Renal cortex interstitium (tissue), 11 donors: ENCODE results near the gene CYP2A7. TPM values are rescaled to one million over a fixed set of nuclear protein-coding genes. Genes with fewer than 3 reads are reported as not detected.
"Not testable (repeated sequence)": the region's sequence is repeated elsewhere in the genome, so short reads cannot be mapped to it uniquely, and the experiment has no call there.

Source experiments
- DNase-seq, 11 donors: peaks; one replicate each; pipeline ENCODE4 v3.0.0-alpha.2; 2013; ENCODE audit warnings: low read depth in 9 of 11, low spot score in 4 of 11; ENCODE audit errors: extremely low read depth in 1 of 11
- polyA plus RNA-seq, 3 donors: library from polyadenylated mRNA; unstranded; fragments of 120-200 nt; gene quantifications; one replicate each; pipeline ENCODE4 v1.2.1, GENCODE V29; 2013; ENCODE audit not compliant: insufficient read length in 3 of 3

Gene CYP2A7
- polyA plus RNA-seq, 3 donors: 0.10 to 0.20 TPM; not detected in 1

DNA sequence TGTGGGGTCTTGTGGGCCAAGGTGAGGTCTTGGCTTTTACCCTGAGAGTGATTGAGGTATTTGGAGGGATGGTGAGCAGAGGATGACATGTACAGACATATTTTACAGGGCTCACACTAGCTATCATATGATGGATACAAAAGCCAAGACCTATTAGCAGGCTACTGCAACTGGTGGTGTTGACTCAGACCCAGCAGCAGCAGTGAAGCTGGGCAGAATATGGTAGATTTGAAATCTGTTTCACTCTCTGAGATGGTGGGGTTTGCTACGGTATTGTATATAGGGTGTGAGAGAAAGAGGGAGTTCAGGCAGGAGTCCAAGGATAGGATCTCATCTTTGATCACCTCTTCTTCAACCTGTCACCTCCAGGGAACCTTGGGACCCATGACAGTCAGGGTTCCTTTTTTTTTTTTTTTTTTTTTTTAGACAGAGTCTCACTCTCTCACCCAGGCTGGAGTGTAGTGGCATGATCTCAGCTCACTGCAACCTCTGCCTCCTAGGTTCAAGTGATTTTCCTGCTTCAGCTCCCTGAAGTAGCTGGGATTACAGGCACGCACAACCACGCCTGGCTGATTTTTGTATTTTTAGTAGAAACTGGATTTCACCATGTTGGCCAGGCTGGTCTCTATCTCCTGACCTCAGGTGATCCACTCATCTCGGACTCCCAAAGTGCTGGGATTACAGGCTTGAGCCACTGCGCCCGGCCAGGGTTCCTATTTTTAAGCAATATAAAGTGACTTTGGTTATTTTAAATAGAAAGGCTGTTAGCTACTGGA is 20.1 kb upstream of the CYP2A7 start:
- DNase-seq: not testable (repeated sequence)

DNA sequence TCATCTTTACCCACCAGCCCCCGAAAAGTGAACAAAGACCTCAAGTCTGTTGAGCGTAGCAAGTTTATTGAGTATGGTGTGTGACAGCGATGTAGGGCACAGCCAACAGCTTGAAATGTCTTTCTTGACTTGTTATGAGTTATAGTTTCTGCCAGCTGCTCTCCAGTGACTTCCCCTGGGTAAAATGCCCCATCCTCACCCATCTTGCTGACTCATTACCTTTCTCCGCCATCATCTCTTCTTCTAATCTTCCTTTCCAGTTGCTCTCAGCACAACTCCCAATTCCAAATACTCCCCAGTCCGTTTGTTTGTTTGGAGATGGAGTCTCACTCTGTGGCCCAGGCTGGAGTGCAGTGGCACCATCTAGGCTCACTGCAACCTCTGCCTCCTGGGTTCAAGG is 18.5 kb upstream of the CYP2A7 start:
- not testable (repeated sequence) for DNase-seq

DNA sequence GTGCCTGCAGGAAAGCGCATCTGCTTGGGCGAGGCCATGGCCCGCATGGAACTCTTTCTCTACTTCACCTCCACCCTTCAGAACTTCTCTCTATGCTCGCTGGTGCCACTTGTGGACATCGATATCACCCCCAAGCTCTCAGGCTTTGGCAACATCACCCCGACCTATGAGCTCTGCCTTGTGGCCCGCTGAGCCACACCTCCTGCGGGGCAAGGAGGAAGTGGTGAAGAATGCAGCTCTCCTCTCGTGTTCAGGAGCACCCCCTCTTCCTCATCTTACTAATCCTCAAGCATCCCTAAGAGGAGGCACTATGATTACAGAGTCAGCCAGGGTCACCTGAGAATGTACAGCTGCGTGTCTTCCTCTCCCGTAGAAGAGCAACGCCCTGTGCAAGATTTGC is 17.9 kb upstream of the CYP2A7 start:
- not testable (repeated sequence) for DNase-seq

DNA sequence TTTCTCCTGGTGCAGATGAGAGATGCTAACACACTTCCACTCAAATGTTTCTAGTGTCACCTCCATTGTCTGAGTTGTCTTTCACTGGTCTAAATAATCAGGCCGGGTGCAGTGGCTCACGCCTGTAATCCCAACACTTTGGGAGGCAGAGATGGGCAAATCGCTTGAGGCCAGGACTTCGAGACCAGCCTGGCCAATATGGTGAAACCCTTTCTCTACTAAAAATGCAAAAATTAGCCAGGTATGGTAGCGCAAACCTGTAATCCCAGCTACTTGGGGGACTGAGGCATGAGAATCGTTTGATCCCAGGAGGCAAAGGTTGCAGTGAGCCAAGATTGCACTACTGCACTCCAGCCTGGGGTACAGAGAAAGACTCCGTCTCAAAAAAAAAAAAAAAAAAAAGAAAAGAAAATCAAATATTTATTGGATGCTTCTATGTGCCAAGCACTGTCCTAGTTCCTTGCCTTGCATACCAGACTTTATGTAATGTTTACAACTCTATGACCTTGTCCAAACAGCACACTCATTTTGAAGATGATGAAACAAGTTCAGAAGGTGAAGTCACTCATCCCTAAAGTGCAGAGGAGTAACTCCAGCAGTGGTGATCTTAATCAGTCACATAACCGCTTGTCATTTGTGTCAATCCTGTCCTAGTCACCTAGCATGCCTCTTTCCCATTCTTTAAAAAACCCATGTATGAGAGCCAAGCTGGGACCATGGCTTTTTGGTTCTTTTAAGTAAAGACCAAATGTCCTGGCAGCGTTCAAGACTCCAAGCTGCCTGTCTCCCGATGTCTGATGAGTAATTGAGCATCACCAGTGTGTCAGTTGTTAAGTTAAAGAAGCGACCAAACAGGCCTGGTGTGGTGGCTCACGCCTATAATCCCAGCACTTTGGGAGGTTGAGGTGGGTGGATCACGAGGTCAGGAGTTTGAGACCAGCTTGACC is 15.1 kb upstream of the CYP2A7 start:
- DNase-seq: not testable (repeated sequence)

DNA sequence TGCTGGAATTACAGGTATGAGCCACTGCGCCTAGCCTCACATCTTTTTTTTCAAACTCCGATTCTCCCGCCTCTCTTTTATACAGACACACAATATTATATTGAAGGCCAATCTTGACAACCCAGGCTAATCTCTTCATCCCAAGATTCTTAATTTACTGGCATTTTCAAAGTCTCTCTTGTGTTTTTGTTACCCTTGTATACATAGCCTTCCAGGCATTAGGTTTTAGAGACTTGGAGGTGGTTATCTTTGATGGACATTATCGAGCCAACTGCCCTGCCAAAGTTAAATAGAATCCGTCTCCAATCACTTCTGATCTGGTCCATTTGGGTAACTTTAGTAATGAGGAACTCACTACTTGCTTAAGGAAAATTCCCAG is 14.4 kb upstream of the CYP2A7 start:
- DNase-seq: no peak

DNA sequence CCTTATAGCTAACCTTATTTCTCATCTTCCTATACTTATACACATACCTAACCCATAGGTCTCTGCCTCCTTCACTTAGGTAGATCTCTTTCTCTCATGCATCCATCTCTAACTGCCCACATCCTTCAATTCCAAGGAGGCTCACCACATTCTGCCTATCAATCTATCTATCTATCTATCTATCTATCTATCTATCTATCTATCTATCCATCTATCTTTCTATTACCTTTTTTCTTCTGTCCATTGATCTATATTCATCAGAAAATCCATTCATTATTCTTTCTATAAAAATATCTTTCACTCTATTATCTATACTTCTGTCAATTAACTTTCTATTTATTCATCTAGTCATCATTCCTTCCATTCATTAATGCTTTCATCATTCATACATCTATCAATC is 11.1 kb upstream of the CYP2A7 start:
- no peak for DNase-seq

DNA sequence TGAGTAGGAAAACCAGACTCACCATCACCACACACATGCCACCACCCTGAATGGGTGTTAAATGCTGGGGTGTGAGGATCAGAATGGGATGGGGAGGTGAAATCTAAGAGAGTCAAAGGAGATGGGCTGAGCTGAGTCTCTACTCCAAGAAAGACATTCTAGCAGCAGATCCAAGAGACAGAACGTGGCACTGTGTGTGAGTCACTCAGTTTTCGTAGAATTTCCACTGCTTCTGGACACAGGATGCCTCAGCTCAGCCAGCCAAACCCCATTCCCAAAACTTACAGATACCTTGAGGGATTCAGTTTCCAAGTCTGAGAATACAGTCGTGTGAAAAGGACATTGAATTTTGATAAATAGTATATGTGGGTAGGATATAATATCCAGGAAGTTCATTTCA is 7.3 kb upstream of the CYP2A7 start:
- DNase-seq: no peak

DNA sequence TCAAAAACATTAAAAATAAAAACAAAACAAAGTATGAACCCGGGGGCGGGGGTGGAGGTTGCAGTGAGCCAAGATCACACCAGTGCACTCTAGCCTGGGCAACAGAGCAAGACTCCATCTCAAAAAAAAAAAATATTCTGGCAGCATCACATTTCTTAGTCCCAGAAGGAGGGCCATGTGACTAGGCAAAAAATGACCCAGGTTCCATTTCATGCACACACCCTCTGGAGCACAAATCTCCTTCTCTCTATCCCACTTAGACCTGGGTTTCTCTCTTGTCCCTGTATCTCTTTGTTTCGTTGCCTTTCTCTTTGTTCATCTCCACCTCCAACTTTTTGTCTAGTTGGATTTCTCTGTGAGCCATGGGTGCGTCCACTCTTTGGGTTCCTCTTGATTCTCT is 6.2 kb upstream of the CYP2A7 start:
- DNase-seq: no peak

DNA sequence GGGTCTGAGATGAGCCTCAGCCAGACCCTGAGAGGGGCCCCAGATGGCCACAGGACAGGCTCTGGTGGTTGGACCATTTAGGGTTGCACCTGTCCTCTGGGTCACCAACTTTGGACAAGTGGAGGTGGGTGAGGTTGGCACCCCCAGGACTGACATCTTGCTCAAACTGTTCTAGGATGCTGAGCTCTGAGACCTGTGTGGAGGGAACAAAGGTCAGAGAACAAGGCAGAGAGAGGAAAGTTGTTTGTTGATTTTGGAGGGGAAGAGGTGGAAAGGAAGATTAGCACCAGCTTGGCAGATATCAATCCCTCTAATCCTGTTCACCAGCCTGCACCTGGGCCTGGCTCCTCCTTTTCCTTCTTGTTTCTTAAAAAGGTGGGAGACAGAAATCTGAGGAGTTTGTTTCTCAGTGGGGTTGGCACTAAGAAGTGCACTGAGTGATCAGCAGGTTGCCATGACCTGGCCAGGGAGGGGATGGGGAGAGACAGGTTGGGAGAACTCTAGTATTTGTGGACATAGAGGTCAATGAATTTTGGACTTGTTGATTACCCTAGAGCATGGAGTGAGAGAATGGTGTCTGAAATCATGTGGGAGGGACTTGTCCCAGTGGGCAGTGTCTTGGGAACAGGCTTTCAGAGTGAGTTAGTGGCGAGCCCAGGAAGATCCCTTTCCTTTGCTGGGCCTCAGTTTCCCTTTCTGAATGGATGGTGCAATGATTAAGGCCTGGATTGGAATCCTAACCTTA is 2.3 kb upstream of the CYP2A7 start:
- DNase-seq: not testable (repeated sequence)

DNA sequence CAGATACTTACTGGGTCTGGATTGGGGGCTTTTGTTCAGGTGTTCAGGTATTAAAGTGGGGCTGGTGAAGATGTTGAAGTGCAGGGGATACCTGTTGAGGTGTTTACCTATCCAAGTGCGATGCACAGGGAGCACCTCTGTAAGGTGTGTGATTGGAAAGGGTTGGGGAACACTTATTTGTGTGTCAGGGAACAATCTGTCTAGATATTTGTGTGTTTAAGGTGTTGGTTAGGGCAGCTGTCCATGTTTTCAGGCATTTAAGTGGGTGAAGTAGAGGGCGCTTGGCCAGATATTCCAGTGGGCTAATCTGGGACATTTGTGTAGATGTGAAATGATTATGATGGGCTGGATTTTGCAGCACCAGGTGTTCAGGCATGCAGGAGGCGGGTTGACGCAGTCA is 2.7 kb downstream of the CYP2A7 start:
- DNase-seq: not testable (repeated sequence)

DNA sequence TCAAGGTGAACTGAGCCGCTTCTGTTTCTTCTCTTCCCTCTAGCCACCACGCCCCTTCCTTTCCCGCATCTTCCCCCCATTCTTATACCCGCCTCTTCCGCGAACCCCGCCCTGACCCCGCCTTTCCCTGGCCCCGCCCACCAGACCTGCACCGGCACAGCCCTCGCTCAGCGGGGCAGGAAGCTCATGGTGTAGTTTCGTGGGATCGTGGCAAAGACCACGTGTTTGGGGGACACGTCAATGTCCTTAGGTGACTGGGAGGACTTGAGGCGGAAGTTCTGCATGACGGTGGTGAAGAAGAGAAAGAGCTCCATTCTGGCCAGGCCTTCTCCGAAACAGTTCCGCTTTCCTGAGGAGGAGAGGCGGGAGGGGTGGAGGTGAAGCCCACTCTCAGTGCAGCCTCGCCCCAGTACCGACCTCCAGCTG is 6.5 kb downstream of the CYP2A7 start:
- DNase-seq: not testable (repeated sequence)

DNA sequence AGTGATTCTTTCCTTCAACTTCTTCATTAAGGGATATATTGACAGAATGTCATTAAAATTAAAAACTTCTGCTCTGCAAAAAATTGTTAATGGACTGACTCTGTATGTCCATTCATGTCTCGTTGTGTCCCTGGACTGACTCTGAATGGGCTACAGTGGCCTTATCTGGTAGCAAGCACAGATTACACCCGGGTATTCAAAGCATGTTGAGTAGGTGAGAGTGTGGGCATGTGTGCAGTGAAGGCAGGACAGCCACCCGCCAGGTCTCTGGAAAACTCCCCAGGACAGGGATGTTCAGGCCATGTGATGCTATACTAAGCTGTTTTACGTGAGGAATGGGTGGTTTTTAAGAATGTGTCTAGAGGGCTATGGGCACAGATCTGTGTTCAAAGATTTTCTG is 7.2 kb downstream of the CYP2A7 start:
- DNase-seq: not testable (repeated sequence)

DNA sequence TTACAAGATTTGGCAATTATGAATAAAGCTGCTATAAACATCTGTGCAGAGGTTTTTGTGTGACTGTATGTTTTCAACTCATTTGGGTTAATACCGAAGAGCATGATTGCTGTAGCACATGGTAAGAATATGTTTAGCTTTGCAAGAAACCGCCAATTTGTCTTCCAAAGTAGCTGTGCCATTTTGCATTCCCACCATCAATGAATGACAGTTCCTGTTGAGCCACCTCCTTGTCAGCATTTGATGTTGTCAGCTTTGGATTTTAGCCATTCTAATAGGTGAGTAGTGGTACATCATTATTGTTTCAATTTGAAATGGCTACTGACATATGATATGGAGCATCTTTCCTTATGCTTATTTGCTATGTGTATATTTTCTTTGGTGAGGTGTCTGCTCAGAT is 8.2 kb downstream of the CYP2A7 start:
- not testable (repeated sequence) for DNase-seq

DNA sequence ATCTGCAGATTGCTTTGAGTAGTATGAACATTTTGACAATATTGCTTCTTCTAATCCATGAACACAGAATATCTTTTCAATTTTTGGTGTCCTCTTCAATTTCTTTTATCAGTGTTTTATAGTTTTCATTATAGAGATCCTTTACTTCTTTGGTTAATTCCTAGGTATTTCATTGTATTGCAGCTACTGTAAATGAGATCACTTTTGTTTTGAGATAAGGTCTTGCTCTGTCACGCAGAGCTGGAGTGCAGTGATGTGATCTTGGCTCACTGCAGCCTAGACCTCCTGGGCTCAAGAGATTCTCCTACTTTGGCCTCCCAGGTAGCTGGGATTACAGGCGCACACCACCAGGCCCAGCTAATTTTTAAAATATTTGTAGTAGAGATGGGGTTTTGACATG is 9.8 kb downstream of the CYP2A7 start:
- no peak for DNase-seq

DNA sequence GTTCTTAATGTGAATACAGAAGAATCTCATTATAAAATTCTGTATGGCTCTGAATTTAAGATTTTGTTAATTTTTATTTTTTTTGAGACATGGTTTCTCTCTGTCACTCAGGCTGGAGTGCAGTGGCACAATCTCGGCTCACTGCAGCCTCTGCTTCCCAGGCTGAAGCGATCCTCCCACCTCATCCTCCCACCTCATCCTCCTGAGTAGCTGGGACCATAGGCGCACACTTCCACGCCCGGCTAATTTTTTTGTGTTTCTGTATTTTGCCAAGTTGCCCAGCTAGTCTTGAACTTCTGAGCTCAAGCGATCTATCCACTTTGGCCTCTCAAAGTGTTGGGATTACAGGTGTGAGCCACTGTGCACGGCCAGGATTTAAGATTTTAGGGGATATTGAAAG is 14.3 kb downstream of the CYP2A7 start:
- DNase-seq: no peak

DNA sequence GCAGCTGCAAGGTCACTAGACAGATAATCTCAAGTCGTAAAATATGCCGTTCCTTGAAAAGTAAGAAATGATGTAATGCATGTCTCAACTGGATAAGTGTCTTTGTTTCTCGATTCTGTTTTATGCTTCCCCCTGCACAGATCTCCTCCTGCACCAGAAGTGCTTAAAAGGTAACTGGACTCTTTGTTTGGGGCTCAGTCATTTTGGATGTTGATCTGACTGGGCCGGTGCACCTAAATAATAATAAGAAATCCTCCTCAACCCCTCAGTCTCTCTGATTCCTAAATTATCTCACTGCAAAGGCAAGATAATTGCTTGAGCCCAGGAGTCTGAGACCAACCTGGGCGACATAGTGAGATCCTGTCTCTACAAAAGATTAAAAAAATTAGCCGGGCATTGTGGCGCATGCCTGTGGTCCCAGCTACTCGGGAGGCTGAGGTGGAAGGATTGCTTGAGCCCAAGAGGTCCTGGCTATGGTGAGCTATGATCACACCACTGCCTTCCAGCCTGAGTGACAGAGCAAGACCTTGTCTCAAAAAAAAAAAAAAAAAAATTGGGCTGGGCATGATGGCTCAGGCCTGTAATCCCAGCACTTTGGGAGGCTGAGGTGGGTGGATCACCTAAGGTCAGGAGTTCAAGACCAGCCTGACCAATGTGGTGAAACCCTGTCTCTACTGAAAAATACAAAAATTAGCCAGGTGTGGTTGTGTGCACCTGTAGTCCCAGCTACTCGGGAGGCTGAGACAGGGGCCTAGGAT is 17.1 kb downstream of the CYP2A7 start:
- not testable (repeated sequence) for DNase-seq

DNA sequence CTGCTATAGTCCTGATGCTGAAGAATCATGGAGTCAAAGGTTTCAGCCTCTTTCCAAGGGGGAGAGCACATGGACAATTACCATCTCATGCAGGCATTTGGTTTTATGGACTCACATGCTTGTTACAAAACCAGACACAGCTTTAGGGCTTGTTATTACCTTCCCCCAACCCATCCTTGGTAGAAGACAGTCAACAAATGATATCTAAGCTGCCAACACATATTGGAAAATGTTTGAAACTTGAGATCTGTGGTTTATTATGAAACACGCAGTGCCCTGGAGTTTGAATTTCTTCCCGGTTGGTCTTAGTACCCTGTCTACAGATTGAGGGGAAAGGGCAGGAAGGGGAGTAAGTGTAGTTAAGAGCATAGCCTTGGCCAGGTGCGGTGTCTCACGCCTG is 19.2 kb downstream of the CYP2A7 start:
- no peak for DNase-seq

DNA sequence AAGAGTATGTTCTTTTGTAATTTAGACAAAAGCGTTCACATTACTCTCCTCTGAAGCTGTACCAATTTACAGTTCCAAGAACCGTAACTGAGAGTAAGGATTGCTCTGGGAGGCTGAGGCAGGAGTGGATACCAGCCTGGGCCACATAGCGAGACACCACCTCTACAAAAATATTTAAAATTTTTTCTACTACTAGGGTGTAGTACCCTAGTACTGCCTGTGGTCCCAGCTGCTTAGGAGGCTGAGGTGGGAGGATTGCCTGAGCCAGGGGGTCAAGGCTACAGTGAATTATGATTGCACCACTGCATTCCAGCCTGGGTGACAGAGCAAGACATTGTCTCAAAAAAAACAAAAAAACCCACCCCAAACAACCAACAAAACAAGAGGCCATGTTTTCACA is 19.7 kb downstream of the CYP2A7 start:
- DNase-seq: no peak

DNA sequence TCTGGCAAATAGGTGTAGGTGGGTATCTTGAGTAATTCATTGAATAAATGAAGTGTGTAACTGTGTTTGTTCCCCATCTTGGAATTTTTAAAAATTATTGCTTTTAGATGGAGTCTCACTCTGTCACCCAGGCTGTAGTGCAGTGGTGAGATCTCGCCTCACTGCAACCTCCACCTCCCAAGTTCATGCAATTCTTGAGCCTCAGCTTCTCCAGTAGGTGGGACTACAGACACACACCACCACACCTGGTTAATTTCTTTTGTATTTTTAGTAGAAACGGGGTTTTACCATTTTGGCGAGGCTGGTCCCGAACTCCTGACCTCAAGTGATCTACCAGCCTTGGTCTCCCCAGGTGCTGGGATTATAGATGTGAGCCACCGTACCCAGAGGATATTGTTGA is 23.9 kb downstream of the CYP2A7 start:
- DNase-seq: no peak
